ENCODE results near the gene LBR. TPM values are rescaled to one million over a fixed set of nuclear protein-coding genes. Genes with fewer than 3 reads are reported as not detected.

LBR gene
- total RNA-seq, 4 donors from 2014 or later = 82.3 to 157 (median 85.1) TPM

- WGBS = 95% methylated on average over 6 of the region's 6 CpGs
- Histone ChIP-seq H3K4me3 (no peak overlapping the region), H3K27ac (replicated peaks in 1 of 4) (no peak overlapping the region), H3K9me3 (no peaks in the 10 kb centered on the region), H3K4me1 (no peaks in the 10 kb centered on the region), H3K36me3 (no peaks in the 10 kb centered on the region), H3K27me3 (no peaks in the 10 kb centered on the region)
- intact Hi-C loops (cut with DNase I) = no loop called here
- TF ChIP-seq, protein P1, sequence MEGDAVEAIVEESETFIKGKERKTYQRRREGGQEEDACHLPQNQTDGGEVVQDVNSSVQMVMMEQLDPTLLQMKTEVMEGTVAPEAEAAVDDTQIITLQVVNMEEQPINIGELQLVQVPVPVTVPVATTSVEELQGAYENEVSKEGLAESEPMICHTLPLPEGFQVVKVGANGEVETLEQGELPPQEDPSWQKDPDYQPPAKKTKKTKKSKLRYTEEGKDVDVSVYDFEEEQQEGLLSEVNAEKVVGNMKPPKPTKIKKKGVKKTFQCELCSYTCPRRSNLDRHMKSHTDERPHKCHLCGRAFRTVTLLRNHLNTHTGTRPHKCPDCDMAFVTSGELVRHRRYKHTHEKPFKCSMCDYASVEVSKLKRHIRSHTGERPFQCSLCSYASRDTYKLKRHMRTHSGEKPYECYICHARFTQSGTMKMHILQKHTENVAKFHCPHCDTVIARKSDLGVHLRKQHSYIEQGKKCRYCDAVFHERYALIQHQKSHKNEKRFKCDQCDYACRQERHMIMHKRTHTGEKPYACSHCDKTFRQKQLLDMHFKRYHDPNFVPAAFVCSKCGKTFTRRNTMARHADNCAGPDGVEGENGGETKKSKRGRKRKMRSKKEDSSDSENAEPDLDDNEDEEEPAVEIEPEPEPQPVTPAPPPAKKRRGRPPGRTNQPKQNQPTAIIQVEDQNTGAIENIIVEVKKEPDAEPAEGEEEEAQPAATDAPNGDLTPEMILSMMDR (IDR thresholded peaks at IDR 0.05) = no peak
- TF ChIP-seq POLR2AphosphoS5 (IDR thresholded peaks at IDR 0.05) = no peak
- TF ChIP-seq POLR2A (IDR thresholded peaks at IDR 0.05; ENCODE audit: low read depth) = no peak
- TF ChIP-seq EP300 (IDR thresholded peaks at IDR 0.05) = no peak
- no peak for DNase-seq (ENCODE audit: extremely low spot score)
Measured at GRCh38 chr1:225364439-225364838, 63.4 kb downstream of the LBR start.

GRCh38 chr1:225362805-225363204, 65.0 kb downstream of the LBR start:
- no peaks in the 10 kb centered on the region for H3K27me3 ChIP-seq
- no peak for DNase-seq (ENCODE audit: extremely low spot score)
- no peak overlapping the region for H3K4me3 ChIP-seq
- no peaks in the 10 kb centered on the region for H3K36me3 ChIP-seq
- no peaks in the 10 kb centered on the region for H3K9me3 ChIP-seq
- intact Hi-C loops (cut with DNase I) = no loop called here
- H3K4me1 ChIP-seq = no peaks in the 10 kb centered on the region
- TF ChIP-seq POLR2A (IDR thresholded peaks at IDR 0.05; ENCODE audit: low read depth) (no peak), EP300 (IDR thresholded peaks at IDR 0.05) (no peak), POLR2AphosphoS5 (IDR thresholded peaks at IDR 0.05) (no peak)
- TF ChIP-seq, protein P1 (IDR thresholded peaks at IDR 0.05) = no peak
- H3K27ac ChIP-seq (replicated peaks in 1 of 4) = no peak overlapping the region

GRCh38 chr1:225361176-225361575, 66.7 kb downstream of the LBR start:
- Histone ChIP-seq H3K36me3 (no peaks in the 10 kb centered on the region), H3K9me3 (no peaks in the 10 kb centered on the region), H3K4me1 (no peaks in the 10 kb centered on the region), H3K27ac (replicated peaks in 1 of 4) (no peak overlapping the region), H3K4me3 (no peak overlapping the region), H3K27me3 (no peaks in the 10 kb centered on the region)
- WGBS = 97% methylated on average over 1 of the region's 1 CpG
- no peak for DNase-seq (ENCODE audit: extremely low spot score)
- TF ChIP-seq POLR2A (IDR thresholded peaks at IDR 0.05; ENCODE audit: low read depth) (no peak), POLR2AphosphoS5 (IDR thresholded peaks at IDR 0.05) (no peak), EP300 (IDR thresholded peaks at IDR 0.05) (no peak)
- TF ChIP-seq, protein P1 (IDR thresholded peaks at IDR 0.05) = no peak
- intact Hi-C loops (cut with DNase I) = no loop called here

GRCh38 chr1:225360119-225360518, 67.7 kb downstream of the LBR start:
- 86% methylated on average over 4 of the region's 4 CpGs for WGBS
- intact Hi-C loops (cut with DNase I) = no loop called here

GRCh38 chr1:225355863-225356262, 72.0 kb downstream of the LBR start:
- H3K27ac ChIP-seq (replicated peaks in 1 of 4) = no peak overlapping the region
- no peaks in the 10 kb centered on the region for H3K4me1 ChIP-seq
- TF ChIP-seq, protein P1 (IDR thresholded peaks at IDR 0.05) = no peak
- no peak for TF ChIP-seq EP300 (IDR thresholded peaks at IDR 0.05)
- TF ChIP-seq POLR2A (IDR thresholded peaks at IDR 0.05; ENCODE audit: low read depth) = no peak
- TF ChIP-seq POLR2AphosphoS5 (IDR thresholded peaks at IDR 0.05) = no peak
- 89% methylated on average over 1 of the region's 1 CpG for WGBS
- no peaks in the 10 kb centered on the region for H3K27me3 ChIP-seq
- intact Hi-C loops (cut with DNase I) = no loop called here
- no peak overlapping the region for H3K4me3 ChIP-seq
- DNase-seq (ENCODE audit: extremely low spot score) = no peak
- H3K36me3 ChIP-seq = no peaks in the 10 kb centered on the region
- H3K9me3 ChIP-seq = no peaks in the 10 kb centered on the region

More at GRCh38 chr1:225360119-225360518, 67.7 kb downstream of the LBR start:
- no peaks in the 10 kb centered on the region for H3K27me3 ChIP-seq
- no peak overlapping the region for H3K4me3 ChIP-seq
- H3K4me1 ChIP-seq = no peaks in the 10 kb centered on the region
- H3K27ac ChIP-seq (replicated peaks in 1 of 4) = no peak overlapping the region
- TF ChIP-seq, protein P1 (IDR thresholded peaks at IDR 0.05) = no peak
- TF ChIP-seq EP300 (IDR thresholded peaks at IDR 0.05) (no peak), POLR2AphosphoS5 (IDR thresholded peaks at IDR 0.05) (no peak), POLR2A (IDR thresholded peaks at IDR 0.05; ENCODE audit: low read depth) (no peak)
- no peak for DNase-seq (ENCODE audit: extremely low spot score)
- no peaks in the 10 kb centered on the region for H3K9me3 ChIP-seq
- H3K36me3 ChIP-seq = no peaks in the 10 kb centered on the region

All from esophagus muscularis mucosa (tissue), 4 donors.